GM12874 (cell line): ENCODE measurements around the gene MRPL47.

Experiments used
- TF ChIP-seq, protein P1 (sequence below): IDR thresholded peaks from 2 replicates; pipeline ENCODE4 v1.5.1; 2011; ENCODE audit warnings: low read depth, mild to moderate bottlenecking, control low read depth, low read length, moderate library complexity; ENCODE audit not compliant: insufficient read depth

Gene MRPL47

DNA sequence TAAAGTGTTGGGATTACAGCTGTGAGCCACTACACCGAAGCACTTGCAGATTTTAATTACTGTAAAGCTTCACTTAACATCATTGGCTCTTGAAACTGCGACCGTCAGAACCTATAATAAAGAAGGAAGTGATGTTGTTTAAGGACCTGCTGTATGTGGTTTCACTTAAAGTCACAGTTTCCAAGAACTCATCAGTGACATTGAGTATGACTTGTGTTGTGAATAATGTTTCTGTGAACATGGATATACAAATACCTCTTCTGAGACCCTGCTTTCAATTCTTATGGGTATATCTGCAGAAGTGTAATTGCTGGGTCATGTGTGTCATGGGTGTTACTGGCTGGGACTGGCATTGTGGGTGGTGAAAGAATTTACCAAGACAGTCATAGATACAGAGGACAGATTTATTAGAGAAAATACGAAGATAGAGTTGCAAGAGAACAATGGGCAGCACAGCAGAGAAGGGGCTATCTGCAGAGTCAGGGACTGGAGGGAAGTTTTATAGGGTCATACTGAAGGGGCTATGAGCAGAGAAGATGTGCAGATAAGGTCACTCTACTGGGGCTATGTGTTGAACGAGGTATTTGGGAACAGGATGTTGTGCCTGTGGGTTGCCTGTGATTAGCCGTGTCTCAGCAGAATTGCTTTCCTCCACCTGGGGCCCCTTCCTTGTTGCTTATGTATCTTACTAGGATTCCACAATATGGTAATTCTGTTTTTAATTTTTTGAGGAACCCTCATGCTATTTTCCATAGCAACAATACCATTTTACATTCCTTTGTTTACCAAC is 4.7 kb upstream of the MRPL47 start:
- TF ChIP-seq, protein P1, sequence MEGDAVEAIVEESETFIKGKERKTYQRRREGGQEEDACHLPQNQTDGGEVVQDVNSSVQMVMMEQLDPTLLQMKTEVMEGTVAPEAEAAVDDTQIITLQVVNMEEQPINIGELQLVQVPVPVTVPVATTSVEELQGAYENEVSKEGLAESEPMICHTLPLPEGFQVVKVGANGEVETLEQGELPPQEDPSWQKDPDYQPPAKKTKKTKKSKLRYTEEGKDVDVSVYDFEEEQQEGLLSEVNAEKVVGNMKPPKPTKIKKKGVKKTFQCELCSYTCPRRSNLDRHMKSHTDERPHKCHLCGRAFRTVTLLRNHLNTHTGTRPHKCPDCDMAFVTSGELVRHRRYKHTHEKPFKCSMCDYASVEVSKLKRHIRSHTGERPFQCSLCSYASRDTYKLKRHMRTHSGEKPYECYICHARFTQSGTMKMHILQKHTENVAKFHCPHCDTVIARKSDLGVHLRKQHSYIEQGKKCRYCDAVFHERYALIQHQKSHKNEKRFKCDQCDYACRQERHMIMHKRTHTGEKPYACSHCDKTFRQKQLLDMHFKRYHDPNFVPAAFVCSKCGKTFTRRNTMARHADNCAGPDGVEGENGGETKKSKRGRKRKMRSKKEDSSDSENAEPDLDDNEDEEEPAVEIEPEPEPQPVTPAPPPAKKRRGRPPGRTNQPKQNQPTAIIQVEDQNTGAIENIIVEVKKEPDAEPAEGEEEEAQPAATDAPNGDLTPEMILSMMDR: no peak

DNA sequence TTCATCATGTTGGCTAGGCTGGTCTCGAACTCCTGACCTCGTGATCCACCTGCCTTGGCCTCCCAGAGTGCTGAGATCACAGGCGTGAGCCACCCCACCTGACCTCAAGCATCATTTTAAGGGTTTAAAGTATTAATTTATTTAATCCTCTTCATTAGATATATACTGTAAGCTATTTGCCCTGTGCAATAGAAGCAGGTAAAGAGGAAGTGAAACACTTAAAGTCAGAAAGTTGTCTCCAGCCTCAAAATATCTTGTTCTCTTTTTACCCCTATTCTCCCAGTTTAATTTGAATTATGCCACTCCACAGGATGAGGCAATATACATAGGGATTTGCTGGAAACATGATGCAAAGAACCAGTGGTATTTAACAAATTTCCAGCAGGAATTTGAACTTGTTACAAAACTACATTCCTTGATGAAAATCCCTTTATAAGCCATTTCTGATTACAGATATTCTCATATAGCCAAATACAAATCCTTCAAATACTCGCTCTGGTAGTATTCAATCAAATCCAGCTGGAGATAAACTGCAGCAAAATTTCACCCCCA is 2.2 kb upstream of the MRPL47 start:
- TF ChIP-seq, protein P1: no peak

DNA sequence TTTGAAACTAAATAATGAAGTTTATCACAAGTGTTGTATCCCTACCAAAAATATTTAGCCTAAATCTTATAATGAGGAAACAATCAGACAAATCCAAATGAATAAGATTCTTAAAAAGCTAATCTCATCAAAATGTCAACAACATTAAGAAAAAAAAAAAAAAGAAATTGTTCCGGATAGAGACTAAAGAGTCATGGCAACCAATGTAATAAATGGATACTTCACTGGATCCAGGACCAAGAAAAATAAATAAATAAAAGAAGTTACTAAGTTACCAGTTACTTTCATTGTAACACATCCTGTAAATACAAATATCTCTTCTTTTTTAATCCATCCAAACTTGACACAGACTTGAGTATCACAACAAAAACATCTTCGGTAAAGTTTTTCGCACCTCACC is 607 bp downstream of the MRPL47 start:
- TF ChIP-seq, protein P1: no peak

DNA sequence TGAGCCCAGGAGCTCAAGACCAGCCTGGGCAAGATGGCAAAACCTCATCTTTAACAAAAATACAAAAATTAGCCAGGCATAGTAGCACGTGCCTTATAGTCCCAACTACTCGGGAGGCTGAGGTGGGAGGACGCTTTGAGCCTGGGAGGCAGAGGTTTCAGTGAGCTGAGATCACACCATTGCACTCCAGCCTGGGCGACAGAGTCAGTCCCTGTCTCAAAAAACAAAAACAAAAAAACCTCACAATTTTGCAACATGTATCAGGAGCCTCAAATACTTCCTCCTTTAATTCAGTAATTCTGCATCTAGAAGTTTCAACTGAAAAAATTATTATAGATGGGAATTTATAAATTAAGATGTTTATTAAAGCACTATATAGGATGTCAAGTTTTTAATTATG is 1.1 kb downstream of the MRPL47 start:
- TF ChIP-seq, protein P1: no peak

DNA sequence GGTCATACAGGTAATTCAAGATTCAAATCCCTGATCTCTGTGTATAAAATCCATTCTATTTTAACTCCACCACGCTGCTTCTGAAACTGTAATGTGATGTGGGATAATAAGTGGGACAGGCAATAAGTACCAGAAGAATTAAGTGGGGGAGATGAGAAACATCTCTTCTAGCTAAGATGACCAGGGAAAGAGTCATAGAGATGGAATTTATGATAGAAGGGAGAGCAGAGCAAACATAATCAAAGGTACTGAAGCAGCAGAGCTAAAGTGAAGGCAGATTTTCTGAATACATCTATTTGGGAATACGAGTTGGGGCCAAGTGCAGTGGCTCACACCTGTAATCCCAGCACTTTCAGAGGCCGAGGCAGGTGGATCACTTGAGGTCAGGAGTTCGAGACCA is 4.9 kb downstream of the MRPL47 start:
- TF ChIP-seq, protein P1: no peak

DNA sequence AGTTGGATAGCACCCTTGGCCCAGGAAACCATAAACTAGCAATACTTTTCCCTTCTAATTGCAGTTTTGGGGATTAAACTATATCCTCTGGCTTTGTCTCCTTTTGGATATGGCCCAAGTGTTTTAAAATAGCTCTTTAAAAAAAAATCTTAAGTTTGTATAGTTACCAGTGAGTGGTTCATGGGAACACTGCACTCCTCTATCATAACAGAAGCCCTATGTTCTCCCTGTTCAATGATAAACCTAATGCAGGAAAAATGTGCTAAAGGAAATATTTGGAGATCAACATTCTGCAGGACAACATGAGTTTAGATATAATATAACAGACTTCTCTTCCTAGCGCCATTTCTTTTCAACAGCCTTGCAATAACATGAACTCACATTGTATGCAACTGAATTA is 13.1 kb downstream of the MRPL47 start:
- TF ChIP-seq, protein P1: no peak

DNA sequence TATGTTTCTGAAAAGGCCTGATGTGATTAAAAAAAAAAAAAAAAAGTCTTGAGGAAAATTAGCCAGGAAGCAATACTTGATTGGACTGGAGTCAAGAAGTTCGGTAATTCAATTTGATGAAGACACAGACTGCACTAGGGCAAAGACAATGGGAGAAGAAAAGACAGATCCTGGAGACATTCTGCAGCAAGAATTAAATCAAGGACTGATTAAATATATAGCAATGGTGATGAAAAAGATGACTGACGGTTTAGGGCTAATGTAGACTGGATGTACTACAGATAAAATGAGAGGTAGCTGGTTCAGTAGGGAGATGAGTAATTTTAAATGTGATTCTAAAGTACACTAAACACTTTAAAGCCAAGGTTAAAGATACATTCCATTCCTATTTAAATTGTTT is 13.8 kb downstream of the MRPL47 start:
- TF ChIP-seq, protein P1: no peak
